ENCODE results near the gene ODAPH. TPM values are rescaled to one million over a fixed set of nuclear protein-coding genes. Genes with fewer than 3 reads are reported as not detected.

The ODAPH gene
- total RNA-seq, 4 donors from 2014 or later = not detected

GRCh38 chr4:75567725-75568124 lies 11.9 kb downstream of the ODAPH start:
- TF ChIP-seq CTCF (IDR thresholded peaks at IDR 0.05) (no peak), POLR2A (IDR thresholded peaks at IDR 0.05) (no peak)
- no peaks in the 10 kb centered on the region for H3K9me3 ChIP-seq
- no peak overlapping the region for H3K4me3 ChIP-seq

GRCh38 chr4:75584067-75584466 lies 28.2 kb downstream of the ODAPH start:
- no peak overlapping the region for H3K4me3 ChIP-seq
- no peaks in the 10 kb centered on the region for H3K4me1 ChIP-seq
- H3K27me3 ChIP-seq = no peaks in the 10 kb centered on the region
- TF ChIP-seq POLR2A (IDR thresholded peaks at IDR 0.05) (no peak), CTCF (IDR thresholded peaks at IDR 0.05) (no peak)
- no peaks in the 10 kb centered on the region for H3K36me3 ChIP-seq
- no peak for DNase-seq
- no peak overlapping the region for H3K27ac ChIP-seq
- no peaks in the 10 kb centered on the region for H3K9me3 ChIP-seq

More at GRCh38 chr4:75567725-75568124, 11.9 kb downstream of the ODAPH start:
- DNase-seq = no peak
- Histone ChIP-seq H3K27me3 (no peaks in the 10 kb centered on the region), H3K36me3 (no peaks in the 10 kb centered on the region), H3K27ac (no peak overlapping the region), H3K4me1 (no peaks in the 10 kb centered on the region)

GRCh38 chr4:75593393-75593792 lies 37.5 kb downstream of the ODAPH start:
- Histone ChIP-seq H3K4me3 (no peak overlapping the region), H3K27me3 (no peaks in the 10 kb centered on the region), H3K36me3 (no peaks in the 10 kb centered on the region), H3K4me1 (no peaks in the 10 kb centered on the region), H3K27ac (no peak overlapping the region), H3K9me3 (no peaks in the 10 kb centered on the region)
- no peak for TF ChIP-seq POLR2A (IDR thresholded peaks at IDR 0.05)
- no peak for TF ChIP-seq CTCF (IDR thresholded peaks at IDR 0.05)
- DNase-seq = no peak

GRCh38 chr4:75596061-75596460 lies 40.2 kb downstream of the ODAPH start:
- no peaks in the 10 kb centered on the region for H3K36me3 ChIP-seq
- H3K27ac ChIP-seq = no peak overlapping the region
- DNase-seq = no peak
- no peaks in the 10 kb centered on the region for H3K4me1 ChIP-seq
- H3K27me3 ChIP-seq = no peaks in the 10 kb centered on the region
- TF ChIP-seq POLR2A (IDR thresholded peaks at IDR 0.05) (no peak), CTCF (IDR thresholded peaks at IDR 0.05) (no peak)
- no peak overlapping the region for H3K4me3 ChIP-seq
- H3K9me3 ChIP-seq = no peaks in the 10 kb centered on the region

GRCh38 chr4:75598390-75598789 lies 42.5 kb downstream of the ODAPH start:
- Histone ChIP-seq H3K36me3 (no peaks in the 10 kb centered on the region), H3K27me3 (no peaks in the 10 kb centered on the region), H3K4me1 (no peaks in the 10 kb centered on the region), H3K27ac (no peak overlapping the region), H3K9me3 (no peaks in the 10 kb centered on the region), H3K4me3 (no peak overlapping the region)
- DNase-seq = no peak
- TF ChIP-seq CTCF (IDR thresholded peaks at IDR 0.05) = no peak
- no peak for TF ChIP-seq POLR2A (IDR thresholded peaks at IDR 0.05)

- Histone ChIP-seq H3K27ac (no peak overlapping the region), H3K9me3 (no peaks in the 10 kb centered on the region), H3K27me3 (no peaks in the 10 kb centered on the region), H3K4me1 (no peaks in the 10 kb centered on the region), H3K36me3 (no peaks in the 10 kb centered on the region), H3K4me3 (no peak overlapping the region)
- TF ChIP-seq POLR2A (IDR thresholded peaks at IDR 0.05) (no peak), CTCF (IDR thresholded peaks at IDR 0.05) (no peak)
- DNase-seq = no peak
Measured at GRCh38 chr4:75599647-75600046, 43.8 kb downstream of the ODAPH start.
